Measurements from ENCODE around the gene IRF1. TPM values are rescaled to one million over a fixed set of nuclear protein-coding genes. Genes with fewer than 3 reads are reported as not detected.
A peak's percentile ranks its signal among the peaks of the same experiment; 100 is the strongest.

The IRF1 gene
- total RNA-seq, 4 donors from 2014 or later: 40.8 to 86.9 (median 65.5) TPM

- intact Hi-C loops (cut with DNase I; ENCODE audit: low total_unique reads): no loop called here
- Histone ChIP-seq H3K36me3 (no peaks in the 10 kb centered on the region), H3K27me3 (no peaks in the 10 kb centered on the region), H3K4me3 (no peak overlapping the region), H3K9me3 (no peaks in the 10 kb centered on the region), H3K27ac (peak overlapping the region; percentile 95 to 99 (median 98)), H3K4me1 (peaks cover 37 to 83% (median 65%) of the 10 kb centered on the region in 4 donors)
- 67% methylated on average over 4 to 9 of the region's 9 CpGs for WGBS, 2 donors (ENCODE audit: low coverage in 1 of 2)
- no peak for TF ChIP-seq POLR2AphosphoS5 (IDR thresholded peaks at IDR 0.05)
- no peak for TF ChIP-seq CTCF (IDR thresholded peaks at IDR 0.05)
- TF ChIP-seq EP300 (IDR thresholded peaks at IDR 0.05; ENCODE audit: low read depth): no peak
- no peak for TF ChIP-seq POLR2A (IDR thresholded peaks at IDR 0.05)
- in situ Hi-C loops (cut with MboI; ENCODE audit: low pct_ligation_motif_present in 1 of 4, low pct_unique_long_range_greater_than_20kb in 1 of 4, low sequenced_read_pairs in 3 of 4): loop anchor here in 3 of 4 donors (10.0 kb wide), 2 partner anchors 85 to 115 kb away; no protein-coding TSS in a partner anchor
- DNase-seq: no peak
Measured at GRCh38 chr5:132499440-132500243, 9.1 kb upstream of the IRF1 start.

- peaks cover 37 to 78% (median 62%) of the 10 kb centered on the region in 4 donors for H3K4me1 ChIP-seq
- TF ChIP-seq POLR2AphosphoS5 (IDR thresholded peaks at IDR 0.05) (no peak), POLR2A (IDR thresholded peaks at IDR 0.05) (no peak), CTCF (IDR thresholded peaks at IDR 0.05) (no peak), EP300 (IDR thresholded peaks at IDR 0.05; ENCODE audit: low read depth) (no peak)
- DNase-seq: no peak
- in situ Hi-C loops (cut with MboI; ENCODE audit: low pct_ligation_motif_present in 1 of 4, low pct_unique_long_range_greater_than_20kb in 1 of 4, low sequenced_read_pairs in 3 of 4) (loop anchor here in 2 of 4 donors (10.0 kb wide), 1 partner anchor 84 kb away; no protein-coding TSS in a partner anchor), intact Hi-C loops (cut with DNase I; ENCODE audit: low total_unique reads) (loop anchor here (1.0 kb wide), 1 partner anchor 111 kb away; no protein-coding TSS in a partner anchor)
- 82 to 84% methylated on average over 3 to 4 of the region's 4 CpGs for WGBS, 2 donors (ENCODE audit: low coverage in 1 of 2)
- peak overlapping the region; percentile 95 to 99 (median 98) for H3K27ac ChIP-seq
- H3K4me3 ChIP-seq: no peak overlapping the region
- H3K36me3 ChIP-seq: no peaks in the 10 kb centered on the region
- no peaks in the 10 kb centered on the region for H3K9me3 ChIP-seq
- no peaks in the 10 kb centered on the region for H3K27me3 ChIP-seq
Measured at GRCh38 chr5:132498686-132499271, 8.2 kb upstream of the IRF1 start.

- DNase-seq: no peak
- intact Hi-C loops (cut with DNase I; ENCODE audit: low total_unique reads): loop anchor here (1.0 kb wide), 1 partner anchor 111 kb away; no protein-coding TSS in a partner anchor
- in situ Hi-C loops (cut with MboI; ENCODE audit: low pct_ligation_motif_present in 1 of 4, low pct_unique_long_range_greater_than_20kb in 1 of 4, low sequenced_read_pairs in 3 of 4): loop anchor here in 2 of 4 donors (10.0 kb wide), 1 partner anchor 83 kb away; no protein-coding TSS in a partner anchor
Measured at GRCh38 chr5:132498152-132498551, 7.6 kb upstream of the IRF1 start.

More at GRCh38 chr5:132498152-132498551, 7.6 kb upstream of the IRF1 start:
- Histone ChIP-seq H3K36me3 (no peaks in the 10 kb centered on the region), H3K27me3 (no peaks in the 10 kb centered on the region), H3K27ac (peak overlapping the region; percentile 95 to 99 (median 98)), H3K4me3 (no peak overlapping the region), H3K9me3 (no peaks in the 10 kb centered on the region), H3K4me1 (peaks cover 37 to 72% (median 59%) of the 10 kb centered on the region in 4 donors)
- 65% methylated on average over 3 of the region's 3 CpGs; no CpG with 5 or more reads in 1 of the 2 donors for WGBS, 2 donors (ENCODE audit: low coverage in 1 of 2)
- no peak for TF ChIP-seq CTCF (IDR thresholded peaks at IDR 0.05)
- no peak for TF ChIP-seq POLR2AphosphoS5 (IDR thresholded peaks at IDR 0.05)
- no peak for TF ChIP-seq POLR2A (IDR thresholded peaks at IDR 0.05)
- TF ChIP-seq EP300 (IDR thresholded peaks at IDR 0.05; ENCODE audit: low read depth): no peak

Measured in transverse colon (tissue), 4 donors.